DOHH2 (cell line): Measurements from ENCODE around the gene RARB.

Experiments
- H3F3A ChIP-seq: fragments of 200-600 bp; sonication (generic), shearing (Covaris generic); 2 replicates; pipeline ENCODE4 v1.6.0; 2016; ENCODE audit warnings: antibody characterized with exemption, mild to moderate bottlenecking; ENCODE audit not compliant: control insufficient read depth, insufficient read depth
- H3K27ac ChIP-seq: fragments of 200-600 bp; sonication (generic); 2 replicates; pipeline ENCODE4 v1.5.1; 2014; ENCODE audit warnings: low read depth, mild to moderate bottlenecking, low read length, moderate library complexity
- H3K27me3 ChIP-seq: fragments of 200-600 bp; sonication (generic); 2 replicates; pipeline ENCODE4 v1.6.1; 2014; ENCODE audit warnings: mild to moderate bottlenecking, low read length, mixed read lengths; ENCODE audit not compliant: control insufficient read depth
- H3K36me3 ChIP-seq: fragments of 200-600 bp; sonication (generic); 2 replicates; pipeline ENCODE4 v1.6.1; 2014; ENCODE audit warnings: mild to moderate bottlenecking, low read length, moderate library complexity, mixed read lengths; ENCODE audit not compliant: control insufficient read depth
- H3K4me1 ChIP-seq: fragments of 200-600 bp; sonication (generic); 2 replicates; pipeline ENCODE4 v1.6.1; 2014; ENCODE audit warnings: mild to moderate bottlenecking, low read length, mixed read lengths; ENCODE audit not compliant: control insufficient read depth
- H3K4me2 ChIP-seq: fragments of 200-600 bp; sonication (generic); 2 replicates; pipeline ENCODE4 v1.6.0; 2014; ENCODE audit warnings: mild to moderate bottlenecking, low read length, moderate library complexity
- H3K4me3 ChIP-seq: fragments of 200-600 bp; sonication (generic); 2 replicates; pipeline ENCODE4 v1.5.1; 2014; ENCODE audit warnings: mild to moderate bottlenecking, low read length, mixed read lengths
- H3K79me2 ChIP-seq: fragments of 200-600 bp; sonication (generic); 2 replicates; pipeline ENCODE4 v1.6.1; 2014; ENCODE audit warnings: mild to moderate bottlenecking, low read length, mixed read lengths; ENCODE audit not compliant: control insufficient read depth
- H3K9me2 ChIP-seq: fragments of 200-600 bp; sonication (generic); replicated peaks from 2 replicates; pipeline ENCODE4 v1.6.1; 2014; ENCODE audit warnings: mild to moderate bottlenecking, low read length, mixed read lengths; ENCODE audit not compliant: control insufficient read depth
- H3K9me3 ChIP-seq: fragments of 200-600 bp; sonication (generic); 2 replicates; pipeline ENCODE4 v1.6.1; 2014; ENCODE audit warnings: antibody characterized with exemption, low read length, mixed read lengths; ENCODE audit not compliant: control insufficient read depth, insufficient read depth
- H4K20me1 ChIP-seq: fragments of 200-600 bp; sonication (generic); 2 replicates; pipeline ENCODE4 v1.6.0; 2014; ENCODE audit warnings: low read depth, mild to moderate bottlenecking, antibody characterized with exemption, low read length, moderate library complexity; ENCODE audit not compliant: control insufficient read depth, insufficient read depth
- CTCF ChIP-seq: fragments of 200-600 bp; sonication (generic); IDR thresholded peaks from one replicate; pipeline ENCODE4 v1.5.1; 2014; ENCODE audit warnings: antibody characterized with exemption, mild to moderate bottlenecking, low read depth, low read length; ENCODE audit not compliant: poor library complexity, severe bottlenecking
- EZH2phosphoT487 ChIP-seq: fragments of 200-600 bp; sonication (generic); IDR thresholded peaks from 2 replicates; pipeline ENCODE4 v1.6.1; 2017; ENCODE audit warnings: borderline replicate concordance, mild to moderate bottlenecking, antibody characterized with exemption, low read length, moderate library complexity, mixed read lengths

The RARB gene

DNA sequence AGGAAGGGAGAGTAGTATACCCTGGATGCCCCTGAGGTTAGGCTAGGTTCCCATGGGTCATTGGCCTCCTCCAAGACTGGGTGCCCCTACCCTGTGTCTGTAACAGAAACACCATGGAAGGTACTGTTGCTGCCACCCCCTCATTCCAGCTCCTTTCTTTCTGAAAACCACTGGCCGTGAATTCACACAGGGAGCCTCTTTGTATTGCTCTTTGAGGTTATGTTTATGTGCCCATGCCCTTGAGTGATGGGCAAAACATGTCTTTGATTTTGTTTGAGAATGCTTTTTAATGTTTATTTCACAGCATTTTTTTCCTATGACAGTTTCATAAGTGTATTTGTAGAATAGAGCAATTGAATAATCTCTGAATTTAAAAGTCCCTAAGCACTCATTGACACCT lies 79.7 kb downstream of the RARB start:
- Histone ChIP-seq H3K9me3 (no peaks in the 10 kb centered on the region), H3K4me3 (no peak overlapping the region), H3K27me3 (no peaks in the 10 kb centered on the region), H4K20me1 (no peaks in the 10 kb centered on the region), H3K4me2 (no peak overlapping the region), H3K36me3 (no peaks in the 10 kb centered on the region), H3K79me2 (no peaks in the 10 kb centered on the region), H3K4me1 (no peaks in the 10 kb centered on the region), H3F3A (no peaks in the 10 kb centered on the region), H3K27ac (no peak overlapping the region), H3K9me2 (no peaks in the 10 kb centered on the region)
- no peak for TF ChIP-seq CTCF
- TF ChIP-seq EZH2phosphoT487 = no peak

- Histone ChIP-seq H3K79me2 (no peaks in the 10 kb centered on the region), H3K9me2 (no peaks in the 10 kb centered on the region), H3K4me3 (no peak overlapping the region), H3K9me3 (no peaks in the 10 kb centered on the region), H3F3A (no peaks in the 10 kb centered on the region), H3K27me3 (no peaks in the 10 kb centered on the region), H4K20me1 (no peaks in the 10 kb centered on the region), H3K4me1 (no peaks in the 10 kb centered on the region), H3K4me2 (no peak overlapping the region), H3K36me3 (no peaks in the 10 kb centered on the region), H3K27ac (no peak overlapping the region)
- TF ChIP-seq CTCF (no peak), EZH2phosphoT487 (no peak)
Observed at GRCh38 chr3:25508433-25508832, 80.4 kb downstream of the RARB start.

DNA sequence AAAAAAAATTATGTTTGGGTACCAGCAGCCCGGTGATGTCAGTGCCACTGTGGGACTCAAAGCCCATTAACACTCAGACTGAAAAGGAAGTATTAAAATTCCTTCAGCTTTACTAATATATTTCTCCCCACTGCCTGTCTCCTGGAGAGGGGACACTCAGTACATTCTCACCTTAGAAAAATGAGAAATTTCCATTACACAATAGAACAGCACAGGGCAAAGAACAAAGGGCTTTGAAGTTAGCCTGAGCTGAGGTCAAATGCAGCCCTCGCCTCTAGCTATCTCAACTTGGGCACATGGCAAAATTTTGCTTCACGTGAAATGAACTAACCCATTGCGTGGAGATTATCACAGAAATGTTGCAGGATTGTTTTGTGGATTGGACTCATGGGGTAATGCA lies 80.8 kb downstream of the RARB start:
- TF ChIP-seq EZH2phosphoT487 (no peak), CTCF (no peak)
- H3K4me3 ChIP-seq = no peak overlapping the region
- no peak overlapping the region for H3K27ac ChIP-seq
- no peaks in the 10 kb centered on the region for H3K9me2 ChIP-seq
- H3K9me3 ChIP-seq = no peaks in the 10 kb centered on the region
- no peak overlapping the region for H3K4me2 ChIP-seq
- H4K20me1 ChIP-seq = no peaks in the 10 kb centered on the region
- no peaks in the 10 kb centered on the region for H3K27me3 ChIP-seq
- H3K4me1 ChIP-seq = no peaks in the 10 kb centered on the region
- no peaks in the 10 kb centered on the region for H3K36me3 ChIP-seq
- H3F3A ChIP-seq = no peaks in the 10 kb centered on the region
- H3K79me2 ChIP-seq = no peaks in the 10 kb centered on the region

- H3K9me2 ChIP-seq = no peaks in the 10 kb centered on the region
- H3K27me3 ChIP-seq = no peaks in the 10 kb centered on the region
- no peak overlapping the region for H3K4me3 ChIP-seq
- no peak overlapping the region for H3K4me2 ChIP-seq
- no peak overlapping the region for H3K27ac ChIP-seq
- H3K79me2 ChIP-seq = no peaks in the 10 kb centered on the region
- TF ChIP-seq EZH2phosphoT487 (no peak), CTCF (no peak)
- H3F3A ChIP-seq = no peaks in the 10 kb centered on the region
- no peaks in the 10 kb centered on the region for H3K9me3 ChIP-seq
- no peaks in the 10 kb centered on the region for H3K4me1 ChIP-seq
- no peaks in the 10 kb centered on the region for H4K20me1 ChIP-seq
- H3K36me3 ChIP-seq = no peaks in the 10 kb centered on the region
Observed at GRCh38 chr3:25510797-25511196, 82.7 kb downstream of the RARB start.
